ENCODE data around the gene MAEA. TPM values are rescaled to one million over a fixed set of nuclear protein-coding genes. Genes with fewer than 3 reads are reported as not detected.

MAEA gene
- polyA plus RNA-seq, 10 donors, result 27.1 to 44.9 (median 35.5) TPM

DNA sequence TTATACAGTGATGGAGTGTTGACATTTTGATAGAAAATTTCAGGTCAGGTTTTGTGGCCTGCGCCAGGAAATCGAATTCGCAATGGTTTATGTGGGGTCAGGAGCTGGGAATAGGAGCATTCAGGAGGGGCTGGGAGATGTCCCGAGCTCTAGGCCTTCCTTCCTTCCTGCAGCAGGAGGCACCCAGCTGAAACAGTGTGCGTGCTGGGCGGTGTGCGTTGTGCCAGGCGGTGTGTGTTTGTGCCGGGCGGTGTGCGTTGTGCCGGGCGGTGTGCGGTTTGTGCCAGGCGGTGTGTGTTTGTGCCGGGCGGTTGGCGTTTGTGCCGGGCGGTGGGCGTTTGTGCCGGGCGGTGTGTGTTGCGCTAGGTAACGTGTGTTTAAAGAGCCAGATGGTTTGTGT is 59.1 kb downstream of the MAEA start:
- DNase-seq, result no peak

DNA sequence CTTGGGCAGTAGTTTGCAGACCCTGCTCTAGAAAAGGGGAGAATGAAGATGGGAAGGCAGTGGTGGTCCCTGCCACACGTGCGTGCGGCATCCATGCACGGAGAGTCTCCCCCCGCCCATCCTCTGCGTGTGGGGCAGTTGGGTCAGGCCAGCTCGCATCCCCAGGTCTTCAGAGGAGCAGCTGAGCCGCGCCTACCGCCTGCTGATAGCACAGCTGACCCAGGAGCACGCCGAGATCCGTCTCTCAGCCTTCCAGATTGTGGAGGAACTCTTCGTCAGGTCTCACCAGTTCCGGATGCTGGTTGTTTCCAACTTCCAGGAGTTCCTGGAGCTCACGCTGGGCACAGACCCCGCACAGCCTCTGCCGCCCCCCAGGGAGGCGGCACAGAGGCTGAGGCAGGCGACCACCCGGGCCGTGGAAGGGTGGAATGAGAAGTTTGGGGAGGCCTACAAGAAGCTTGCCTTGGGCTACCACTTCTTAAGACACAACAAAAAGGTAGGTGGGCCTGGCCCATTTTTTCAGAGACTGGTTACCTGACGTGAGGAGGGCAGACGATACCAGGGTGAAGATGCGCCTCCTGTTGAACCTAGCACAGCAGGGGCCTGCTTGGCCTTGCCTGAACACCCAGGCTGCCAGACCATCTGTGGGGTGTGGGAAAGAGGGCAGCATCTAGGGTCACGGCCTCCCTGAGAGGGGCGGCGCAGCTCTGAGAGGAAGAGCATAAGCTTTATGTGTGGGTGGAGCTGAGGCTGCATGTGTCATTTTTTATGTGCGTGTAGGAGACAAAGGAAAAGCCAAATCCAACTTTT is 59.9 kb downstream of the MAEA start:
- DNase-seq, result no peak

DNA sequence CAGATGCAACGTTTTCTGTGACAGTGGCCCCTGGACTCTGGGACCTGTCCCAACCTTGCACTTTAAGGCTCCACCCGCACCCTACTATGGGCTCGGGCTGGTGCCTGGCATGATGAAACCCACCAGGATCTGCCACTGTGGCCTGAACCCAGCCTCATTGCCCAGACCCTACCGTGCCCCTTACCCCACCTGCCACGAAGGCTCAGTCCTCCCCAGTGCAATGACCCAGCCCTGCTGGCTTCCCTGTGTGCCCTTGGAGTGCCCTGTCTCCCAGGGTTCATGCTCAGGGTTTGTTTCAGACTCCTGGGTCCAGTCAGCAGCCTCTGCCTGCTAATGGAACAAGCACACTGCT is 60.5 kb downstream of the MAEA start:
- no peak for DNase-seq

DNA sequence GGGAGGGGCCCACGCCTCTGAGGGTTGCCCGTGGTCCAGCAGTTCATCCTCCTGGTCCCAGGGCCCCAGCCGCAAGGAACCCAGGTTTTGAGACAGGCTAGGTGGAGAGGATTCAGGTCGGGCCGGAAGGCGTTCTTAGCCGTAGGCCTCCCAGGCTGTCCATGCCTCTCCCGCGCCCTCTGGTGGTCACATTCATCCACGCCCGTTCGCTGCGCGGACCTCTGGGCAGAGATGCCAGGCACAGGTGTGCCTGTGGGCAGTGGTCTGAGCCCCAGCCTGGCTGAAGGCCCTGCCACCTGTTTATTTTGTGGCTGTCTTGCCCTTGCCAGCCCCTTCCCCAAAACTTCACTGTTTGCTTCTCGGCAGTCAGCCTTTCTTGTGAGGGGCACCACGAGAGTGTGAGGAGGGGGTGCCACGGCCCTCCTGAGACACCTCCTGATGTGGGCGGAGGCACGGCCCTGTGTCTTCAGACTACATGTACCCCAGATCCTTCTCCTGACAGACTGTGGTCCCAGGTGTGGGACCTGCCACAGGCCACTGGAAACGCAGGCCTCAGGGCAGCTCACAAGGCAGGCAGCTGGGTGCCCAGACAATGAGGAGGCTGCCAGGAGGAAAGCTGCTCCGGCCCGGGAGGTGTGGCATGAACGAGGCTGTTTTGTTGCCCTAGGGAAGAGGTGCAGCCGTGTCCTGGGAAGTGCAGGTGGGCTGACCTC is 62.3 kb downstream of the MAEA start:
- peak in 2 of 3 donors; percentile 81 to 85 for DNase-seq

DNA sequence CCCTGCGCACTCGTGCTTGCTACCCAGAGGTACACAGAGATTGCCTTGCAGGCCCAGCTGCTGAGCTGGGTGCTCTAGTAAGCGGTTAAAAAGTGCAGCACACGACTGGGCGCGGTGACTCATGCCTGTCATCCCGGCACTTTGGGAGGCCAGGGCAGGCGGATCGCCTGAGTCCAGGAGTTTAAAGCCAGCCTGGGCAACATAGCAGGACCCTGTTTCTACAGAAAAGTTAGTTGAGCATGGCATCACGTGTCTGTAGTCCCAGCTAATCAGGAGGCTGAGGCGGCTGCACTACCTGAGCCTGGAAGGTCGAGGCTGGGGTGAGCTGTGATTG is 62.8 kb downstream of the MAEA start:
- no peak for DNase-seq

DNA sequence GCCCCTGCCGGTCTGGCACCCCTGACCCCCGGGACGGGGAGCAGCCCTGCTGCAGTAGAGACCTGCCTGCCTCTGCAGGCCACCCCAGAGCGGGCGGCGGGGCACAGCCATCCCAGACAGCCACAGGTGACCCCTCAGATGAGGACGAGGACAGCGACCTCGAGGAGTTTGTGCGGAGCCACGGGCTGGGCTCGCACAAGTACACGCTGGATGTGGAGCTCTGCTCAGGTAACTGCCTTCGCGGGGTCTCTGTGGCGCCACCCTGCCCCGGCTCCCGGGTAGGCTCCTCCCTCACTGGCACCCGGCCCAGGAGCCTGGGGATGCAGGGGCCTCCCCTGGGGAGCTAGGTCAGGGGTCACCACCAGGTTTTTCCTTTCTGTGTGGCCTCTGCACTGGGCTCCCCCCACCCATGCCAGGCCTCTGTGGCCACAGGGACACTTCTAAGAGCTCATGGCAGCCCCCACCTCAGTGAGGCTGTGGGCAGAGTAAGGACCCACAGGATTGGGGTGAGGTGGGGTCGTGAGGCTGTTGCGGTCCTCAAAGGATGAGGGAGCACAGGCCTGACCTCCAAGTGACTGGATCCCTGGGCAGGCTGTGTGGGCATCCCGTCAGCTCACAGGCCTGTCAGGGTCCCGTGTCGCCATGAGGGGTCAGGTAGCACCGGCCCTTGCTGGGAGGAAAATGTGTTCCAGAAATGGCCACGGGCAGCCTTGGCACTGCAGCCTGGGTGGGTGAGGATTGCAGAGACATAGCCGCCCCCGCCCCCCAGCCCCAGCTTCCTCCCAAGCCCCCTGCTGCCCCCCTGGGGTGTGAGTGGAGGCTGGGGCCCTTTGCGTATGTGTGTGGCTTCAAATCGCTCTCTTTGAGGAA is 63.7 kb downstream of the MAEA start:
- no peak for DNase-seq

DNA sequence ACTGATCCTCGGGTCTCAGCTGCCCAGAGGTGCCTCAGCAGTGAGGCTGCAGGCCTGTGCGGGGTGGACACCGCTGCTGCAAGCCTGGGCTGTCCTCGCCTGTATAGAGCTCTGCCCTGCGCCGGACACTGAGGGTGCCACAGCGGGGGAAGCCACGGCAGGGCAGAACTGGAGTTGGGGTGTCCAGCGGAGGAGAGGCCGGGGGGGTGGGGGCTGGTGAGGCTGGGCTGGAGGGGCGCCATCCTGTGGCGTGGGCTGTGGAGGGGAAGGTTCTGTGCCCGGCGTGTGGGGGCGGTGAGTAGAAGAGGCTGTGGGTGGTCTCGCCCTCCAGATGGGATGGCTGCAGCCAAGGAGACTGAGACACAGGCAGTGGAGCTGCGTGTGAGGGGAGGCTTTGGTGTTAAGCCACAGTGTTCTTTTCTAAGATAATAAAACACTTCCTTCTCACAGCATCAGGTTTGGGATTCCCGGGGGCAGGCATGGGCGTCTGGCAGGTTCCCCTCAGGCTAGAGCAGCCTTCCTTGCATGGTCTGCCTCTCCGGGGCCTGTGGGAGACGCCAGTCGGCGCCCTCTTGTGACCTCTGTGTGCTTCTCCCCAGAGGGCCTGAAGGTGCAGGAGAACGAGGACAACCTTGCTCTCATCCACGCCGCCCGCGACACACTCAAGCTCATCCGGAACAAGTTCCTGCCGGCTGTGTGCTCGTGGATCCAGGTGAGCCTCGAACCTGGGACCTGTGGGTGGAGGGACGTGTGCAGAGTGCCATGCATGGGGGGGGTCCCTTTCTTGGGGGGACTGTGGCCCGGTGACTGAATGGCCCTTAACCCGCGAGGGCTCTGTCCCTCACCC is 64.7 kb downstream of the MAEA start:
- DNase-seq, result no peak

DNA sequence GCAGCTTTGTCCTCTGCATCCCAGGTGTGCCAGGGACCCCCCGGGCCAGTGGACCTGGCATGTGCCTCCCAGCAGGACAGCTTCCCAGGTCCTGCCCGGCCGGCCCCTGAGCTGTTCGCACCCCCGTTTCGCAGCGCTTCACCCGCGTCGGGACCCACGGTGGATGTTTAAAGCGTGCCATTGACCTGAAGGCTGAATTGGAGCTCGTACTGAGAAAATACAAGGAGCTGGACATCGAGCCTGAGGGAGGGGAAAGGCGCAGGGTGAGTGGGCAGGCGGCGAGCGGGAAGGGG is 65.2 kb downstream of the MAEA start:
- no peak for DNase-seq

DNA sequence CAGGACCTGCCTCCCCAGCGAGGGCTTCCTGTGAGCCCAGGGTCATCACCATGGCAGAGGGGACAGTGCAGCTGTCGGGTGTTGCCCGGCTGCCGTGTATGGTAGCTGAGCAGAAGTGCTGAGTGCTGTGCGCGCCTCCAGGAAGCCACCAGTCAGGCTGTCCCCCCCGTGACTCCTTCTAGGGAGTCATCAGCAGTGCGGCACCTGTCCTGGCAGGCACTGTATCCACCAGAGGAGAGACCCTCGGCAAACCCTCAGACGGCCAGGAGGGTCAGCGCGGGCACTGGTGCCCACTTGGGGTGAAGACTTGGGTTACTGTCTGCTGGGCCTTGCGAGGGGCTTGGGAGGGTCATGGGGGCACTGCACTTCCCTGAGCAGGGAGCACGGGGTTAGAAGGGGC is 65.7 kb downstream of the MAEA start:
- no peak for DNase-seq

DNA sequence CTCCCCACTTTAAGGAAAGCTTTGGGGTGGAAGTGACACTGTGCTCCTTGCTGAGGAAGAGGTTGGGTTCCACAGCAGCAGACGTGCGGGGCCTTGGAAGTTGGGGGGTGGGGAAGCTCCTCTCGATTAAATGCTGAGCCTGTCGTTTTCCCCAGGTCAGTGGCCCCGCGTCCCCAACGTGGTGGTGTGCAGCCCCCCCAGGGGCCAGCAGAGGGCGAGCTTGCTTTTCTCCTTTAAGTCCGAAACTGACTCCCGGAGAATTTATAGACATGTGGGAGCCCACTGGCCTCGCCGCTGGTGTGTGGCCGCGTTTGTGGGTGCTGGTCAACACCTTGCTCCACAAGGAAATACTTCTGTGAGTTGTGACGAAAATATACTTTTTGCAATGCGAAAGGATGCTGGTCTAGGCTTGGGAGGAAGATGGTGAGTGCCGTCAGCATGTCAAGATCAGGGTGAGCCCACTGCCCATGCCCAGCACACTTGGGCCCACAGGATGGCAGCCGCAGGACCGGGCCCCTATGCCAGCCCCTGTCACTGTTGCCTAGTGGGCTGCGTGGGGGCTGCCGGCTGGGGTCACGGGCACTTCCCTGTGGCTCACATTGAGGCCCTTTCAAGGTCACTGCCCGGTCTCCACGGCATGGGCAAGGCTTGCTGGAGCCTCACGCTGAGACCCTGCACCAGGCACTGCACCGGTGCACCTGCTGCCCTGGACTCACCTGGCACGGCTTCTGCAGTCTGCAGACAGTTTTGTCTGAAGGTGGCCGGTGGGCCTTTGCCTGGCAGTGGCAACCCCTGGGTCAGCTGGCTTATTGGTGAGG is 66.7 kb downstream of the MAEA start:
- peak; percentile 29 to 72 (median 57) for DNase-seq

DNA sequence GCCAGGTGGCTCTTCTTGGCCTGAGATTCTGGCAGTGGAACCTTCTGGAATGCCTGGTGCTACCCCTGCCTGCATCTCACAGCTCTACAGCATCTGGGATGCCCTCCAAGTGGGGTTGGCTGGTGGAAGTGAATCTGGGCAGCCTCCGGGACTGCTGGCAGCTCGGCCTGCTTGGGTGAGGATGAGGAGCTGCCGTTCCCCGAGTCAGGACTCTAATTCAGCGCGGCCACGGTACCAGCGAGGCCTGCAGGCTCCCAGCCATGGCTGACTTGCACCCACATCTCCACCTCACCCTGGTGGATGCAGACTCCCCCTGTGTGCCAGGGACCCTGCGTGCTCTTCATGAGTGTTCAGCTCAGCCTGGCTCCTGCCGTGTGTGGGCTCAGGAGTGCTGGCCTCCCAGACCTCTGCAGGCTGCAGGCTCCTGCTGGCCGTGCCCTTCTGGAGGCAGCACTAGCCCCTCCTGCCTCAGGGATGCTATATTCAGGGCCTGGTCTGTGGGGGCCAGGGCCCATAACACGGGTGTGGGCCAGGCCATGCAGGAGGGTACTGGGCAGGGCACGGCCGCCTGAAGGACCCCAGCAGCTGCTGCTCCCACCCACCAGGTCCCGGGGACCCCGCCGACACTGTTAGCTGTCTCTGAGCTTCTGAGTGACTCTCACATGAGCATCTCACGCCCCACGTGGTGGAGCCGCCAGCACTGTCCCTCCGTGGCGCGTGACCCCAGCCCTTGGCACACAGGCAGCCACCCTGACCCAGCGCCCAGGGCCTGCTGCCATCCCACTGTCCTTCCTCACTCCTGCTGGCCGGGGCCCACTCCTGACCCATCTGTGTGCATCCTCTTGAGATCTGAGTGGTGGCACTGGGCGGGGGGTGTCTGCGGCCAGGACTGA is 67.9 kb downstream of the MAEA start:
- no peak for DNase-seq

DNA sequence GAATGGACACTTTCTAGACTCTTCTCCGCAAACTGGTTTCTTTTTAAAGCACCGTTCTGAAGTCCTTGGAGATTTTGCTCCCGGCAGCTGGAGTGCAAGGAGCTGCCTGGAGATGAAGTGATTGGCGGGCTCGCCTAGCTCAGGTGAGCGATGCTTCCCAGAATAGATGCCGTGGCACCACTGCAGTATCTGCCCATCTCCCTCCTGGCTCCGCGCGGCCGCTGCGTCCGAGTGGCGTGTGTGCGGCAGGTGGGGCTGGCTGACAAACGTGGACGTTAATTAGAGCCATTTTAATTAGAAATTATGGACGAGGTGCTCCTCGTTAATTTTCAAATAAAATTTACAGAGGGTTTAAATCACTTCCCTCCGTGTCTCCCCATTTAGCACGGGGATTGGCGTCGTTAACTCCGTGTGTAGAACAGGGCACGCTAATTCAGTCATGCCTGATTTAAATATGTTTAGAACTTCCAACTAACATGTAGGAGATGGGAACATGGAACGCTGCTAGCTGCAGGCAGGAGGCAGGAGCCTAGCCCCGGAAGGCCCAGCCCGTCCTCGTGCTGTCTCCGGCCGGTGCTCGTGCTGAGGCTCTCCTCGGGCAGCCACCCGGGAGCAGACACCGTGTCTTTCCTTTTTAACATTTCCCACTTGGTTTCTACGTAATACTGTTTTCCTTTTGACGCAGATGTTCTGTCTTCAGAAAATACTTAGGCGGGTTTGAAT is 68.9 kb downstream of the MAEA start:
- DNase-seq, result no peak

DNA sequence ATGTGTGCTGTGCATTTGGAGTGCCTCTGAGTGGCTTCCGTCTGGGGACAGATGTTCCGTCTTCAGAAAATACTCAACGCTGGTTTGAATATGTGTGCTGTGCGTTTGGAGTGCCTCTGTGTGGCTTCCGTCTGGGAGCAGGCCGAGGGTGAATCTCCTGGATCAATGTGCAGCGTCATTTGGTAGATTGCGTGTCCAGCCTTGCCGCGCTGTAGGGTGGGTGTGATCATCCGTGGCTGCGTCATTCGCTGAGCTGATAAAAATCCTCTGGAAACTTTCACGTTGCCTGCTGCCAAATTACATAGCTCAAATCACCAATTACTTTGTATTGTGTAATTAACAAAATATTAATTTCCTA is 69.4 kb downstream of the MAEA start:
- DNase-seq, result peak in 1 of 3 donors; percentile 18

DNA sequence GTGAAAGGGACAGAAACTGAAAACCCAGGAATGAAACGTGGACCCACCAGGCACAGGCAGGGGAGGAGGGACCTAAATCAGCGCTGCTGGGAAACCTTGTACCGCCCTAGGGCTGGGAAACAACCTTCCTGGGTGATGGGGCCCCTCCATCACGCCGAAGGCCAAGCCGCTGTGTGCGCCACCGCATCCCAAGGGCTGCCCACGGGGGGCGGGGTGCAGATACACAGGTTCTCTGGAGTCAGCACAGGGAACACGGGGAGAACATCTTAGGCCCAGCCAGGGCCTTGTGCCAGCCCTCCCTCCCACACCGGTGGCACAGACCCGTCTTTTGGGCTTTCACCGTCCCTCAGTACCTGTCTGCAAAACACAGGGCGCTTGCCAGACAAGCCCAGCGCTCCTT is 70.3 kb downstream of the MAEA start:
- DNase-seq, result no peak

DNA sequence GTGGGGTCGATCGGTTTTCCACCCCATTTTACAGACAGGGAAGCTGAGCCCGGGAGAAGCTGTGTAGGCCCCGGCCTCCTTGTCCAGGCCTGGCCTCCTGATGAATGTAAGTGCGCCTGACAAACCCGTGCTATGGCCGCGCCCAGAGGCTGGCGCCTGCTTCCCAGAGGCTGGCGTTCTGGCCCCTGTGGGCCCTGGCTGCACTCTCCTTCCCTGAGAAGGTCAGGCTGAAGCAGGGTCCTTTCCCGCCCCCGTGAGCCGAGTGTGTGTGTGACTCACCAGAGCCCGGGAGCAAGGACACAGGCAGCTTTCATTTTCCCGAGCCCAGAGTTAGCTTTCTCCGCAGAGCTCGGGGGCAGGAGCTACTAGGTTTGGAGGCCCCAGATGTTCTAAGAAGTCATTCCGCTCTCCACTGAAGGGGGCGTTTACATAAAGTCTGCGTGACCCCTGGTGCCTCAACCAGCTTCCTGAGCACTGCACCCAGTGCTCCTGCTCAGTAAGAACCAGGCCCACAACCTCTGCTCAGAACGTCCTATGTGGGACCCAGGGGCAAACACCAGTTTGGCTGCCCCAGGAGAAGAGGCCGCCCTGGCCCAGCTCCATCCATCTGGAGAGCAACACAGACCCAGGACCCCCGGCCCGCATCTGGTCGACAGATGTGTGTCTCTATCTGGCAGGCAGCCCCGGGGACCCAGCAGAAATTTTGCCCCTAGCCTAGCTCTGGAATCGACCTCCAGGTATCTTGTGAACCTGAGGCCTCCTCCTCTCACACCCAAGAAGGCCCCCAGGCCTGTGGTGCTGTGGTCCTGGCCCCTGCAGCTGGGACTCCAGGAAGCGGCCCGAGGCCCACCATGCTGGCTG is 71.0 kb downstream of the MAEA start:
- peak in 1 of 3 donors; percentile 13 for DNase-seq

DNA sequence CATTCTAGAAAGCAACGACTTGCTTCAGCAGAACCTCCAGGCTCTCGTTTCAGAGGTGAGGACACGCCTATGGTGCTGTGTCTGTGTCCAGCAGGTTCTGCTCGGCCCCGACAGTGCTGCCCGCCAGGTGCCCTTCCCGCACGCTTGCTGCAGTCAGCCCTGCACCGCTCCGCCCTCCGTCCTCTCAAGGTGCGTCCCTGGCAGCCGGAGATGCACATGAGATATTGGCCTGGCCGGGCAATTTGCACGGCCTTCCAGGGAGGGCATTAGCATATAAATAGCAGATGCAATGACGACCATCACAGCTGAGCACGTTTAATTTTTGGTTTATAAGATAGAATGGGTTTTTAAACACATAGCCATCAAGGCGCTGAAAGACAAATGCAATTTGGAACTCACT is 71.7 kb downstream of the MAEA start:
- no peak for DNase-seq

DNA sequence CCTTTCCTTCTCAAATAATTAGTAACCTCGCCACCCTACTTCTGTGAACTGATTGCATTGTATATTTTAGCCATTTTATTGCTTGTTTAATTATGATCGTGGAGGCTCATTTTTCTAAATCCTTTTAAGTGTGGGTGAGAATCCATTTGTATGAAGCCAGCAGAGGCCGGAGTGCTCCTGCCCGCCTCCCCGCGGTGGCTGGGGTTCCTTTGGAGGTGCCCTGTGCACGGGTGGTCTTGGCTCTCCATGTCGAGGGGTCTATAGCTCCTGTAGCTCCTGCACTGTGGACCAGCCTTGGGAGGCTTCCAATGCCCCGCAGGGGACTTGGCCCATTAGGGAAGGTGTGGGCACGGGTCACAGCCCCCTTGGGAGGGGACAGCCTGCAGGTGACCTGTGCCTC is 72.4 kb downstream of the MAEA start:
- no peak for DNase-seq

DNA sequence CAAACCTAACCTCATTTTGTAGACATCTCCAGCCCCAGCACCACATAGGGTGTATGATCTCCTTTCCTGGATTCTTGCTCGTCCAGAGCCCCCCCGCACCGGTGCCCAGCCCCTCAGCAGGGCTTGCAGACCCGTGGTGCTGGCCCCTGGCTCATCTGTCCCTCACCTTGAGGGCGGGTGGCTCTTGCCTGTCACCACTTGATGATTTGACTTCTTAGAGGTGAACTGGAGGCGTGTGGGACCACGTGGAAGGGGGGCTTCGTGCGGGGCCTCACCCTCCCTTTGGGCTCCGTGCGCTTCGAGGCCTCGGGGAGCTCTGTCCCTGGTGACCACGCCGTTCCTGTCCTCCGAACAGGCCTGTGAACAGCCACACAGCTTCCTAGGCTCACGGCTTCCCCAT is 72.8 kb downstream of the MAEA start:
- DNase-seq, result no peak

All from muscle of back (tissue), 11 donors.